NCI-H1694 treated with DMSO at 0.1 percent for 48 hours (cell line): ENCODE data around the gene MRPL37.

Experiments used
- DNase-seq: peaks from one replicate; lab custom pipeline; 2025; lab: John Stamatoyannopoulos, UW

Gene MRPL37

DNA sequence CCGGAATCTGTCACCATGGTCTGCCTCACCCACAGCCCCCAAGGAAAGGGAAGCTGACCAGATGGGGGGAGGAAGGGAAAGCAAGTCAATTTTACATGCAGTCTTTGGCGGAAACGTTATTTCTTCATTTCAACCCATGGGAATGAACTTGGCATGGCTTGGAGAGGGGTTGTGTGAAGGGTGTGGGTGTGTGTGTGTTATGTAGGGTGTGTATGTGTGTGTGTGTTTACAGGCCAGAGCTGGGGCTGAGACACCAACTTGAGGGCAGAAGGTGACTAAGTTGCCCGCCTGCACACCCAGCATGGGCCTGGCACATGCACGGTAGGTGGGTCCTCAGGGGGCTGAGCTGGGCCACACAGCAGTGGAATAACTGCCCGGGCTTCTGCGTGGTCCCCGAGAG, 65.2 kb downstream of the MRPL37 start:
- no peak for DNase-seq

DNA sequence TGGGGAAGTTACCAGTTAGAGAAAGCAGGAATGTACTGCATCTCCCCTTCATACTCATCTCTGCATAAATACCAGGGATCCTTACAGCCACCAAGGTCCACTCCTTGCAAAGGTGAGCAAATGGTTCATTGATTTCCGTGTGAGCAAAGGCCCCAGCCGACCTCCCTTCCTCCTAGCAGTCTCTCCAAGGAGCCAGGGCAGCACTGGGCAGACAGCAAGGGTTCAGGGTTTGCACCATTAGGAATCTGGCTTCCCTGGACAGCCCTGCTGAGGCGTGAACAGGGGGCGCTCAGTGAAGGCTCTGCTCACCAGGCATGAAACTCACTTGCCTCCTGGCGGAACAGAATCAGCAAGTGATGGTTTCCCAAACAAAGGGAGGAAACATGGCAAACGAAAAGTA, 65.7 kb downstream of the MRPL37 start:
- no peak for DNase-seq

- no peak for DNase-seq
Measured at GRCh38 chr1:54266195-54266594, 66.2 kb downstream of the MRPL37 start.

- no peak for DNase-seq
Measured at GRCh38 chr1:54266908-54267307, 66.9 kb downstream of the MRPL37 start.
